Activated CD8-positive, alpha-beta T cell treated with anti-CD3 and anti-CD28 coated beads for 36 hours (primary cell): ENCODE data around the gene SORCS2. TPM values are rescaled to one million over a fixed set of nuclear protein-coding genes. Genes with fewer than 3 reads are reported as not detected.

Experiments
- ATAC-seq: fragments of 200-7000 bp; cut with Tn5 transposase; one replicate; pipeline ENCODE4 v1.10.0; 2021; ENCODE audit warnings: mild to moderate bottlenecking, moderate library complexity
- CTCF ChIA-PET: fragments of 350-600 bp; sonication (Branson Sonifier 250); formaldehyde crosslinking; loops from one replicate; lab custom pipeline; 2021; ENCODE audit warnings: antibody characterized with exemption; lab: Charles Lee
- POLR2A ChIA-PET: fragments of 350-600 bp; sonication (Branson Sonifier 250); formaldehyde crosslinking; loops from one replicate; lab custom pipeline; 2021; ENCODE audit warnings: antibody characterized with exemption; lab: Charles Lee
- DNase-seq: peaks from one replicate; pipeline ENCODE4 v3.0.0-alpha.2; 2020
- H3K27ac Mint-ChIP-seq: one replicate; pipeline ENCODE4 v1.8.0; 2021; ENCODE audit warnings: mild to moderate bottlenecking, mixed read lengths
- H3K27me3 Mint-ChIP-seq: one replicate; pipeline ENCODE4 v1.8.0; 2021; ENCODE audit warnings: mixed read lengths
- H3K36me3 Mint-ChIP-seq: one replicate; pipeline ENCODE4 v1.8.0; 2021; ENCODE audit warnings: low read depth, mixed read lengths
- H3K4me1 Mint-ChIP-seq: one replicate; pipeline ENCODE4 v1.8.0; 2021; ENCODE audit warnings: low read depth, mixed read lengths
- H3K4me3 Mint-ChIP-seq: one replicate; pipeline ENCODE4 v1.8.0; 2021; ENCODE audit warnings: mild to moderate bottlenecking, moderate library complexity, mixed read lengths
- H3K9me3 Mint-ChIP-seq: one replicate; pipeline ENCODE4 v1.8.0; 2021; ENCODE audit warnings: mixed read lengths
- CTCF ChIP-seq: fragments of 200-600 bp; IDR thresholded peaks from one replicate; pipeline ENCODE4 v1.8.0; 2022; ENCODE audit warnings: antibody characterized with exemption, mild to moderate bottlenecking
- intact Hi-C: fragments of 100-400 bp; cut with micrococcal nuclease; formaldehyde crosslinking; loops from one replicate; pipeline ENCODE4 v1.10.0; 2022
- total RNA-seq, 2 experiments: library from RNA; stranded (reverse); gene quantifications; one replicate each; pipeline ENCODE4 v1.2.3, GENCODE V29; 2021

Gene SORCS2
- total RNA-seq, 2 experiments from 2014 or later, result 0.05 TPM; not detected in 1

DNA sequence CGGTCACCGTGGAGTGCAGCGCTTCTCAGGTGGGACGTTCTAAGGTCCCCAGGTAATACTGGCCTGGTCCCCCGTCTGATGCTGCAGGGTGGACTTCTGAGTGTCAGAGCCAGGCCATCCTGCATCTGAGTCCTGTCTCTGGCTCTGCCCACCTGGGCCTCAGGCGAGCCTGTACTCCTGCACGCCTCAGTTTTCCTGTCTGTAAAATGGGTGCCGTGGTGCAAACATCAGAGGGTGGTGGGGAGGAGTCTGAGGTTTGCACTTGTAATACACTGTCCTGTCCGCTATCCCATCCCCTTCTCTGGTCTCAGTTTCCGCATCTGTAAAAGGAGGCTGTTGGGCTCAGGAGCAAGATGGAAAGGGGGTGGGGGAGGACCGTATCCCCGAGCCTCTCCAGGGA is 41.3 kb downstream of the SORCS2 start:
- ChIA-PET POLR2A (no interaction called here), CTCF (no interaction called here)
- no peaks in the 10 kb centered on the region for H3K36me3 Mint-ChIP-seq
- ATAC-seq, result no peak
- no peak for DNase-seq
- peaks cover 7% of the 10 kb centered on the region for H3K9me3 Mint-ChIP-seq
- H3K4me1 Mint-ChIP-seq, result no peaks in the 10 kb centered on the region
- no peak for TF ChIP-seq CTCF
- H3K4me3 Mint-ChIP-seq, result no peak overlapping the region
- intact Hi-C loops, result no loop called here
- H3K27me3 Mint-ChIP-seq, result no peaks in the 10 kb centered on the region
- H3K27ac Mint-ChIP-seq, result no peak overlapping the region

DNA sequence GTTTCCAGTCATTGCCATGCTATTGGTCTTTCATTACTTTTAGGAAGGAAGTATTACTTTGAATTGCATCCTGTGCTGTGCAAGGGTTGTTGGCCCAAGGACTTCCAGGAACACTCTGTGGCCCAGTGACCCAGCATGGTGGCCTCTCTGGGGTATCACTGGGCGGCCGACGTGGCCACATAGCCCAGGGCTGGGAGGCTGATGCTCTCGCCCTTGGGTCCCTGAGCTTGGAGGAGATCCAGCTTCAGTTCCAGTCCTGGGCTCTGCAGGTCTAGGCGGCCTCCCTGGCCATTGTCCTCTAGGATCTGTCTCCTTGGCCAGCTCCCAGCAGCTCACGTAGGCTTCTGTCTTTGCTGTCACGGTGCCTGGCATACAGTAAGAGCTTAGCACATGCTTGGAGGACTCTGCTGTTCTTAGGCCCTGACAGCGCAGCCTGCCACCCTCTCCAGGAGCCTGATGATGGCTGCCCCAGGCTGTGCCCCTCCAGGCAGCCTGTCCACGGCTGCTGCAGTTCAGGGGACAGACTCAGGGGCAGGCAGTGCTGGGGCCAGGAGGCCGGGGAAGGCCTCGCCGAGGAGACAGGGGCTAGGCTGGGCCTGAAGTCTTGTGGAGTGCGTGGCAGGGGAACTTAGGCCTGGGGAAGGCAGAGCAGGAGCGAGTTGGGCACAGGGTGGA is 42.2 kb downstream of the SORCS2 start:
- no peak for TF ChIP-seq CTCF
- ChIA-PET CTCF (no interaction called here), POLR2A (no interaction called here)
- intact Hi-C loops, result no loop called here
- no peaks in the 10 kb centered on the region for H3K36me3 Mint-ChIP-seq
- H3K27me3 Mint-ChIP-seq, result no peaks in the 10 kb centered on the region
- no peak overlapping the region for H3K27ac Mint-ChIP-seq
- no peak for ATAC-seq
- no peak for DNase-seq
- no peak overlapping the region for H3K4me3 Mint-ChIP-seq
- no peaks in the 10 kb centered on the region for H3K4me1 Mint-ChIP-seq
- H3K9me3 Mint-ChIP-seq, result peaks cover 11% of the 10 kb centered on the region

GRCh38 chr4:7235030-7235380 is 42.7 kb downstream of the SORCS2 start:
- CTCF ChIA-PET, result no interaction called here
- intact Hi-C loops, result no loop called here
- DNase-seq (no peak), ATAC-seq (no peak)
- no peaks in the 10 kb centered on the region for H3K4me1 Mint-ChIP-seq
- H3K9me3 Mint-ChIP-seq, result peaks cover 11% of the 10 kb centered on the region
- POLR2A ChIA-PET, result no interaction called here
- no peaks in the 10 kb centered on the region for H3K36me3 Mint-ChIP-seq
- no peaks in the 10 kb centered on the region for H3K27me3 Mint-ChIP-seq
- no peak overlapping the region for H3K27ac Mint-ChIP-seq
- no peak for TF ChIP-seq CTCF
- H3K4me3 Mint-ChIP-seq, result no peak overlapping the region

GRCh38 chr4:7236847-7237246 is 44.5 kb downstream of the SORCS2 start:
- no peak for ATAC-seq
- peaks cover 11% of the 10 kb centered on the region for H3K9me3 Mint-ChIP-seq
- intact Hi-C loops, result no loop called here
- ChIA-PET CTCF (no interaction called here), POLR2A (no interaction called here)
- no peak overlapping the region for H3K4me3 Mint-ChIP-seq
- H3K4me1 Mint-ChIP-seq, result no peaks in the 10 kb centered on the region
- DNase-seq, result no peak
- no peaks in the 10 kb centered on the region for H3K36me3 Mint-ChIP-seq
- H3K27ac Mint-ChIP-seq, result no peak overlapping the region
- no peak for TF ChIP-seq CTCF
- no peaks in the 10 kb centered on the region for H3K27me3 Mint-ChIP-seq

GRCh38 chr4:7237873-7238272 is 45.5 kb downstream of the SORCS2 start:
- ChIA-PET CTCF (interaction anchor here (1.2 to 3.0 kb wide), 2 partner anchors 43 to 98 kb away, joined by 3 to 10 read pairs; no protein-coding TSS in a partner anchor), POLR2A (no interaction called here)
- DNase-seq, result no peak
- Mint-ChIP-seq H3K4me3 (no peak overlapping the region), H3K4me1 (no peaks in the 10 kb centered on the region), H3K36me3 (no peaks in the 10 kb centered on the region), H3K27ac (no peak overlapping the region), H3K27me3 (no peaks in the 10 kb centered on the region), H3K9me3 (peaks cover 11% of the 10 kb centered on the region)
- ATAC-seq, result no peak
- TF ChIP-seq CTCF, result no peak
- intact Hi-C loops, result no loop called here
